DMS79 treated with DMSO at 0.1 percent for 48 hours (cell line): ENCODE measurements around the gene RAB3C.

ENCODE experiments used
- DNase-seq: peaks from one replicate; lab custom pipeline; 2025; lab: John Stamatoyannopoulos, UW

RAB3C gene

GRCh38 chr5:58834242-58835225, 251.7 kb downstream of the RAB3C start:
- no peak for DNase-seq

- DNase-seq = no peak
Measured at GRCh38 chr5:58836351-58836750, 253.5 kb downstream of the RAB3C start.

GRCh38 chr5:58838729-58839128, 255.9 kb downstream of the RAB3C start:
- no peak for DNase-seq

- no peak for DNase-seq
Measured at GRCh38 chr5:58842852-58843251, 260.0 kb downstream of the RAB3C start.

- no peak for DNase-seq
Measured at GRCh38 chr5:58844395-58844794, 261.5 kb downstream of the RAB3C start.

- no peak for DNase-seq
Measured at GRCh38 chr5:58847041-58847440, 264.2 kb downstream of the RAB3C start.

- no peak for DNase-seq
Measured at GRCh38 chr5:58849223-58849622, 266.3 kb downstream of the RAB3C start.

- DNase-seq = peak; percentile 31
Measured at GRCh38 chr5:58849921-58850667, 267.2 kb downstream of the RAB3C start.

- DNase-seq = no peak
Measured at GRCh38 chr5:58851153-58851552, 268.3 kb downstream of the RAB3C start.

- no peak for DNase-seq
Measured at GRCh38 chr5:58851571-58851970, 268.7 kb downstream of the RAB3C start.

- DNase-seq = no peak
Measured at GRCh38 chr5:58852566-58852965, 269.7 kb downstream of the RAB3C start.

- DNase-seq = no peak
Measured at GRCh38 chr5:58854441-58854840, 271.6 kb downstream of the RAB3C start.

- no peak for DNase-seq
Measured at GRCh38 chr5:58855851-58856739, 273.2 kb downstream of the RAB3C start.

GRCh38 chr5:58857609-58858008, 274.7 kb downstream of the RAB3C start:
- DNase-seq = no peak

- no peak for DNase-seq
Measured at GRCh38 chr5:58860680-58861079, 277.8 kb downstream of the RAB3C start.

- DNase-seq = no peak
Measured at GRCh38 chr5:58868931-58869330, 286.1 kb downstream of the RAB3C start.

- no peak for DNase-seq
Measured at GRCh38 chr5:58871648-58872242, 288.9 kb downstream of the RAB3C start.

GRCh38 chr5:58872670-58873273, 289.9 kb downstream of the RAB3C start:
- DNase-seq = peak; percentile 79

GRCh38 chr5:58875599-58875998, 292.7 kb downstream of the RAB3C start:
- DNase-seq = no peak

GRCh38 chr5:58885260-58885659, 302.4 kb downstream of the RAB3C start:
- no peak for DNase-seq
